IPS-20b (cell line): ENCODE measurements around the gene INTS13.

Experiments
- H3K27ac ChIP-seq: one replicate; pipeline ENCODE4 v1.5.1; 2013; ENCODE audit warnings: low read length
- H3K27me3 ChIP-seq: 2 replicates; pipeline ENCODE4 v1.6.1; 2013; ENCODE audit warnings: mild to moderate bottlenecking, low read length, inconsistent platforms; ENCODE audit not compliant: insufficient read depth
- H3K36me3 ChIP-seq: 2 replicates; pipeline ENCODE4 v1.6.1; 2013; ENCODE audit warnings: low read depth, mild to moderate bottlenecking, inconsistent platforms, low read length, moderate library complexity; ENCODE audit not compliant: insufficient read depth
- H3K4me1 ChIP-seq: 2 replicates; pipeline ENCODE4 v1.6.1; 2013; ENCODE audit warnings: mild to moderate bottlenecking, control low read depth, inconsistent platforms, low read length, moderate library complexity; ENCODE audit not compliant: insufficient read depth
- H3K4me3 ChIP-seq: 2 replicates; pipeline ENCODE4 v1.5.1; 2013; ENCODE audit warnings: mild to moderate bottlenecking, low read length, inconsistent platforms
- H3K9ac ChIP-seq: 2 replicates; pipeline ENCODE4 v1.6.1; 2013; ENCODE audit warnings: low read depth, mild to moderate bottlenecking, inconsistent platforms, low read length, moderate library complexity
- H3K9me3 ChIP-seq: 2 replicates; pipeline ENCODE4 v1.6.1; 2013; ENCODE audit warnings: mild to moderate bottlenecking, low read depth, low read length, inconsistent platforms; ENCODE audit not compliant: insufficient read depth

Gene INTS13

DNA sequence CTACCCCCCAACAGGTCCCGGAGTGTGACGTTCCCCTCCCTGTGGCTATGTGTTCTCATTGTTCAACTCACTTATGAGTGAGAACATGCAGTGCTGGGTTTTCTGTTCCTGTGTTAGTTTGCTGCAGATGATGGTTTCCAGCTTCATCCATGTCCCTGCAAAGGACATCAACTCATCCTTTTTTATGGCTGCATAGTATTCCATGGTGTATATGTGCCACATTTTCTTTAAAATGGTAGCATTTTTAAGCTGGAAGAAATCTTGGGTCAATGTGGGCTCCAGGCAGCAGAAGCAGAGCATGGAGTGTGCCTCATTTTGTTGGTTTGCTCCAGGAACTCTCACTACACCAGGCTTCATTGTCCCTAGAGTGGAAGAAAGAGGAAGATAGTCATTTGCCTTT lies 57.2 kb downstream of the INTS13 start:
- Histone ChIP-seq H3K4me3 (no peak overlapping the region), H3K27me3 (no peaks in the 10 kb centered on the region), H3K9me3 (no peaks in the 10 kb centered on the region), H3K27ac (no peak overlapping the region), H3K9ac (no peak overlapping the region), H3K4me1 (no peaks in the 10 kb centered on the region), H3K36me3 (no peaks in the 10 kb centered on the region)

DNA sequence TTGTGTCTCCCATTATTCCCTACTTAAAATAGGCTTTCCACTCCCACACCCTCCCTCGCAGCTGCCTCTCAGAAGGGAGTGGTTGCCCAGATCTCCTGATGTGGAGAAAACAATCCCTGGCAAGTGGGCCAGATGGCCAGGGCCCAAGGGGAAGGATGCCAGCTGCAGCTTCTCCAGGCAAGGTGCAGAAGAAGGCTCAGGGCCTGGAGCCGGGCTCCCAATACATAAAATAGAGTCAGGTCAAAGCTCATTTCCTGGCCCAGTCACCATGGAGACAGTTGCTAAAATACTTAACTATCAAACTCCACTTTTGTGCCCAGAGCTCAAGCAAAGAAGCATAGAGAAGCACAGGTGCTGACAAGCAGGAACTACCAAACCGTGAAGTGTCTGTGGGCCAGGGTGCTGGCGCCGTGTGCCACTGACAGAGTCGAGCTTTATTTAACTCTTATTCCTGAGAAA lies 59.1 kb downstream of the INTS13 start:
- Histone ChIP-seq H3K27ac (no peak overlapping the region), H3K4me1 (no peaks in the 10 kb centered on the region), H3K9me3 (no peaks in the 10 kb centered on the region), H3K27me3 (no peaks in the 10 kb centered on the region), H3K36me3 (no peaks in the 10 kb centered on the region), H3K4me3 (no peak overlapping the region), H3K9ac (no peak overlapping the region)

DNA sequence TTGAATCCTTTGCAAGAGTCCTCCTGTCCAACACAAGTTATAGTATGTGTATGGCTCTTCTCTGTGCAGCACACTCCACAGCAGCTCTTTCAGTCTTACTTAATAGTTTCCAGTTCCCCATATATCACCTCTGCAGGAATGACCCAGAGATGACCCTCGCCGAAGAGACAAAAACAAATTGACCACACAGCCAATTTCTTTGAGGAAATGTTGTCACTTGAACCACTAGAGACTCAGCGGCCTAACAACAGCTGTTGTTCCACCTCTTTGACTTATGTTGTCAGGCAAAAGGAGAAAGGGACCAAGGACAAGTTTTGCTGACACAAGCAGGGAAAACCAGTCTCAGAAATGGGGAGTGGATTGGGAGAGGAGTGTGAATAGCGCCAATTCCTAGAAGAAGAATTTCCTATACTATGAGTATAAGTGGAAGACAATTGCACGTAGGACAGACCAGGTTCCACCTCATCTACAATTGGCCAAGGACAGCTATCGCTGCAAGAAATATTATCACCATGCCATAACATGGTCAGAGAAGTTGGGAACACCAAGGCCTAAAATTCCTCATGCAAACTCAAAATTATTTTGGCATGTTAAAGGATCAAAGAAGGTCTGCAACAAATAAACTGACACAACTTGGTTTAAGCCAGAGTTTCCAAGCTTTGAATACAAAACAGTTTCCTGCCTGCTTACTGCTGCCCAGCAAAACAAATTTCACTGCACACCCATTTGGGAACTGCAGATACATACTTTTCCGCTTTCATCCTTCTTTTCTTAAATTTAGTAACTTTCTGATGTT lies 63.1 kb downstream of the INTS13 start:
- H3K4me1 ChIP-seq = no peaks in the 10 kb centered on the region
- H3K9ac ChIP-seq = no peak overlapping the region
- H3K27ac ChIP-seq = no peak overlapping the region
- no peak overlapping the region for H3K4me3 ChIP-seq
- H3K27me3 ChIP-seq = no peaks in the 10 kb centered on the region
- no peaks in the 10 kb centered on the region for H3K9me3 ChIP-seq
- no peaks in the 10 kb centered on the region for H3K36me3 ChIP-seq

DNA sequence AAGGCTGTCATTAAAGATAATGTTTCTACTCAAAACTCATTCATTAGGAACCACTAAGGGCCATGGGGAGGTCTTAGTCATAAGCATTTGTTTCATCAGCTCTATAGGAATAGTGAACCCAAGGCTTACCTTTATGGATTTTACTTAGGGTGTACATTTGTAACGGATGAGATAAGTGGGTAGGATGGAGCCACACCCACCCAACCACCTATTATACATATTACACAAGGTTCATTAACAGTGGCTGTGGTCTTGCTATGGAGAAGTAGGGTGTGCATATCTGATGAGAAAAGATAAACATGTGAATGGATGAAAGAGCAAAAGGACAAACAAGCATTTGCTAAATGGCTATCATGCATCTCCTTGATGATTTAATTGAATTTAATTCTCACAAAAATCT lies 65.2 kb downstream of the INTS13 start:
- H3K36me3 ChIP-seq = no peaks in the 10 kb centered on the region
- no peak overlapping the region for H3K4me3 ChIP-seq
- no peaks in the 10 kb centered on the region for H3K9me3 ChIP-seq
- H3K27me3 ChIP-seq = no peaks in the 10 kb centered on the region
- no peak overlapping the region for H3K9ac ChIP-seq
- no peaks in the 10 kb centered on the region for H3K4me1 ChIP-seq
- no peak overlapping the region for H3K27ac ChIP-seq

DNA sequence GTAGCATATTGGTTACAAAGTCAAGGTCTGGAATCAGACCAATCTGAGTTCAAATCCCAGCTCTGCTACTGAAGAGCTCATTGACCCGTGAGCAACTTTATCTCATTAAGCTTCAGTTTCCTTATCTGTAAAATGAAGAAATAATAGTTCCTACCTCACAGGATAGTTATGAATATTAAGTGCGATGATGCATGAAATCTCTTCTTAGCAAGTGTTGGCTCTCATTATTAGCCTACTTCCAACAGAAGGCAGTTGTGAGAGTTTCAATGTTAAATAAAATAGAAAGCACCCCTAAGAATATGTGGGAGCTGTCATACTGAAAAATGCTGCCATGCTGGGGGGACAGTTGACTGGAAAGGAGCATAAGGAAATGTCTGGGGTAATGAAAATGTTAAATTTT lies 65.8 kb downstream of the INTS13 start:
- Histone ChIP-seq H3K9me3 (no peaks in the 10 kb centered on the region), H3K9ac (no peak overlapping the region), H3K27me3 (no peaks in the 10 kb centered on the region), H3K36me3 (no peaks in the 10 kb centered on the region), H3K4me3 (no peak overlapping the region), H3K27ac (no peak overlapping the region), H3K4me1 (no peaks in the 10 kb centered on the region)

DNA sequence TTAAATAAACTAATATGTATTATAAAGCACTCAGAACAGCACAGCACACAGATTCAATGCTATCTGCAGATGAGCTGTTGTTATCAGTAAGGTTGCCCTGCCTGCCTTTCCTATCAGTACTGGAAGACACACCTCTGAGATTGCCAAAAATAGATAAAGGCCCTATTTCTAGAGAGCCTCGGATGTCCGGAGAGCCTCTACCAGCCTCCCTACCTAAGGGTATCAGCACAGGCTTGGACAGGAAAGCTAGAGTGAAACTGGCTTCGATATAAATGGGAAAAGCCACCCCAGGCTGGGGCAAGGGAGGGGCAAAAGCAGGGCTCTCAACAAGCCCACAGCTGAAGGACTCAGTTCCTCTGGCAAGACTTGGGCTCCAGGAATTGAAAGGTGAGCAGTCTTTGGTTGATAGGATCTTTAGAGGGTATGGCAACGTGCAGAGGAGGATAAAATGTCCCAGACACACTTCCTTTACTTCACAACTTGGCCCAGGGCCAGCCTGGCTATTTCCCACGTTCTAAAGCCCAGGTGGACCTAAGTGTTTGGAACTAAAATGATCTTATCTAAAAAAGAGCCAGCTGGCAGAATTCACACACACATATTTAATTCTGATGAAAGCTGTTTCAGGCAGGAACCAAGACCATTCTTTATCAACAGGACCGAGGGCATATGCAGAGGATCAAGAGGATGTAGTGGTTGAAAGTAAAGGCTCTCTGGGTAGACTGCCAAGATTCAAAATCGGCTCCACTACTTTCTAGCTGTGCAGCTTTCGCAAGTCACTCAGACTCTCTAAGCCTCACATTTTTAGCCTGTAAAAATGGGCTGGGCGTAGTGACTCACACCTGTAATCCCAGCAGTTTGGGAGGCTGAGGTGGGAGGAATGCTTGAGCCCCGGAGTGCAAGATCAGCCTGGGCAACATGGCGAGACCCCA lies 67.0 kb downstream of the INTS13 start:
- Histone ChIP-seq H3K4me3 (no peak overlapping the region), H3K27me3 (no peaks in the 10 kb centered on the region), H3K36me3 (no peaks in the 10 kb centered on the region), H3K27ac (no peak overlapping the region), H3K4me1 (no peaks in the 10 kb centered on the region), H3K9me3 (no peaks in the 10 kb centered on the region), H3K9ac (no peak overlapping the region)

DNA sequence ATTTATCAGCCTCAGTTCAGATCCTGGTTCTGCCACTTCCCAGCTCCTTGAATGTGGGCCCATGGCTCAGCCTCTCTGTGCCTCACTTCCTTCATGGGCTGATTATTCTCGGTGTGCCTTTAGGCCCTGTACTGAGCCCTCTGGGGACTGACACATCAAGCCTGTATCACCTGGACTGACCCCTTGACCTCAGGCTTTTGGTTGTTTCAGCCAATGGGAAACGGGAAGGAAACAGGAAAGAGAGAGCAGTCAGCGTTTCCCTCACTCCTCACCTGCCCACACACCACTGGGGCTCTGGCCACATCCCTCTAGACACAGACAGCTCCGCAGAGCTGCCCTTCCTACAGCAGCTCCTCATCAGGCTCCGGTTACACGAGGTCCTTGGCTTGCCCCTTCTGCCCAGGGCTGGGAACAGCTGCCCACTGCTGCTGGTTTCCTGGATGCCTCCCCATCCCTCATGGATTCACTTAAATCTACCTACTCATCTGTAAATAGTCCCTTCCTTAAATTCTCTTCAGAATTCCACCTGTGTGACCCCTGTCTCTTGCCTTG lies 67.8 kb downstream of the INTS13 start:
- no peak overlapping the region for H3K4me3 ChIP-seq
- H3K9me3 ChIP-seq = no peaks in the 10 kb centered on the region
- no peaks in the 10 kb centered on the region for H3K36me3 ChIP-seq
- no peaks in the 10 kb centered on the region for H3K27me3 ChIP-seq
- no peak overlapping the region for H3K27ac ChIP-seq
- H3K4me1 ChIP-seq = no peaks in the 10 kb centered on the region
- H3K9ac ChIP-seq = no peak overlapping the region

DNA sequence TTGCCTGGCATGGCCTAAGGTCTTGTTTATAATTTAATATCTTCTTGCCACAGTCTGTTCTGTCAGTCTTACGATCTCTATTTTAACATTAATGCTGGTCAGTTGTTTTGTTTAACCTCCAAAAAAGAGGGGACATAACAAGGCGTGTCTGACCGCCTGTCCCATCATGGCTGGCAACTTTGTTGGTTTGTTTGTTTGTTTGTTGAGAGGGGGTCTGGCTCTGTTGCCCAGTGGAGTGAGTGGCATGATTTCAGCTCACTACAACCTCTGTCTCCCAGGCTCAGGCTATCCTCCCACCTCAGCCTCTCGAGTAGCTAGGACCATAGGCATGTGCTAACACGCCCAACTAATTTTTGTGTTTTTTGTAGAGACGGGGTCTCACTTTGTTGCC lies 68.7 kb downstream of the INTS13 start:
- H3K27ac ChIP-seq = no peak overlapping the region

DNA sequence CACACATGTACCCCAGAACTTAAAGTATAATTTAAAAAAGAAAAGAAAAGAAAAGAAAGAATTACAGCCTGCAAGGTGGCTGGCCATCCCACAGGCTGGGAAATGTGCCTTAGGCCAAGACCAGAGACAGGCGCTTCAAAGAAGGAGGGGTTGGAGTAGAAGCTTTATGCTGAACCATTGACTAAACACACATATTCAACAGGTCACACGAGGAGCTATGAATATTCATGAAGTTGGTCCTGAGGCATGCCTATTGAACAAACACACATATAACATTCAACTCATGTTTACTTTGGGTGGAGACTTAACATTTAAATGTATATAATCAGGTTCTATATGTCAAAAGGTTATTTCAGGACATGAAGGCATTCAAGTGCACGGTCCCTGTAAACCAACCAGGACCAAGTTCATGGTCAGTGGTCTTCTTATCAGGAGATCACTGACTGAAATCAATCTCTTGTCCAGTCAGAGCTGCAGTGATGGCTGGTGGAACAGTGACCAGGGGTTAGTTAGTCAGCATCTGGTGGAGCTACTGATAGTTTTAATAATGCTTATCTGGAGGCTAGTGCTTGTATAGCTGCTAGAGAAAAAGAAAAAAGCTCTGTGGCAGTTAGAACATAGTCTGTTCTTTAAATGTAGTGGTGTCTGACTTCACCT lies 69.2 kb downstream of the INTS13 start:
- H3K9me3 ChIP-seq = no peaks in the 10 kb centered on the region
- H3K4me3 ChIP-seq = no peak overlapping the region
- no peaks in the 10 kb centered on the region for H3K27me3 ChIP-seq
- no peaks in the 10 kb centered on the region for H3K4me1 ChIP-seq
- no peak overlapping the region for H3K27ac ChIP-seq
- no peak overlapping the region for H3K9ac ChIP-seq
- H3K36me3 ChIP-seq = no peaks in the 10 kb centered on the region

More for the DNA sequence above, 68.7 kb downstream of the INTS13 start:
- no peaks in the 10 kb centered on the region for H3K9me3 ChIP-seq
- H3K4me3 ChIP-seq = no peak overlapping the region
- H3K27me3 ChIP-seq = no peaks in the 10 kb centered on the region
- H3K9ac ChIP-seq = no peak overlapping the region
- no peaks in the 10 kb centered on the region for H3K36me3 ChIP-seq
- H3K4me1 ChIP-seq = no peaks in the 10 kb centered on the region

DNA sequence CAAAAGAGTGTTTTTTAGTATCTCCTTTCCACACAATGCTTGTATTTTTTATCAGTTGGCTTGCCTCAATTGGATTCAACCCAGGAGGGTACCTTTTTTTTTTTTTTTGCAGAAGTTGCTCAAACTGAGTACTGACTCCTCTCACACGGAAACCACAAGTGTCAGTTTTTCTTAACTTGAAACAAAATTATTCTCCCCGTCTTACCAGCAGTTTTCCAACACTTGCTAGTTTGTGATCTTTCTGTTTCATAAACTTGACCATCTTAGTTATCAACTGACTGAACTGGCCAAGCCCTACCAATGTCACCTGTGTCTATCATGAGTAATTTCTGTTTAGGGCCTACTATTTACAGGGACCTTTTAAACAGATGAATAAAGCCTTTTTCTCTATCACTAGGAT lies 70.7 kb downstream of the INTS13 start:
- Histone ChIP-seq H3K4me1 (no peaks in the 10 kb centered on the region), H3K36me3 (no peaks in the 10 kb centered on the region), H3K27ac (no peak overlapping the region), H3K9me3 (no peaks in the 10 kb centered on the region), H3K9ac (no peak overlapping the region), H3K4me3 (no peak overlapping the region), H3K27me3 (no peaks in the 10 kb centered on the region)

DNA sequence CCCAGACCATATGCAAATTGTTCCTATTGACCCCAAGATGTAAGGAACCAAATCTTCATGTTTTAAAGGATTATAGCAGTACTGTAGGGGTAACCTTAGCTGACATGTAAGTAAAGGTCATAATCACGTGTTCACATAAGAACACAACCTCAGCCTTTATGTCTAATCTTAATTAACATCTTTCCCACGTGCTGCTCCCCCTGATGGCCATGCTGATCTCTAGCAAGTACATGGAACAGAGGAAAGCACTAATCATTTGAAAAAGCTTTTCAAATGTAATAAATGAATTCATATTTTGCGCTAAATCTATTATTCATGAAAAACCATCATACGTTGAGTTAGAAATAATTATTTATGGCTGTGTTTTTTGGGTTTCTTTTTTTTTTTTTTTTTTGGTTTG lies 74.3 kb downstream of the INTS13 start:
- Histone ChIP-seq H3K27me3 (no peaks in the 10 kb centered on the region), H3K36me3 (no peaks in the 10 kb centered on the region), H3K9me3 (no peaks in the 10 kb centered on the region), H3K4me1 (no peaks in the 10 kb centered on the region), H3K4me3 (no peak overlapping the region), H3K9ac (no peak overlapping the region), H3K27ac (no peak overlapping the region)
